ENCODE results near the gene BMP5. TPM values are rescaled to one million over a fixed set of nuclear protein-coding genes. Genes with fewer than 3 reads are reported as not detected.

The BMP5 gene
- total and polyA plus RNA-seq, 2 of the 13 experiments (the other 11 are each of a cell fraction or from before 2014, with no cell fraction given) = not detected

- H3K4me3 ChIP-seq (replicated peaks in 1 of 3; ENCODE audit: insufficient read depth in 1 of 3, low read depth in 2 of 3, low read length in 3 of 3) = no peak overlapping the region
- H4K20me1 ChIP-seq (ENCODE audit: insufficient read depth, low read length) = no peaks in the 10 kb centered on the region
- FAIRE-seq (no peak), DNase-seq (ENCODE audit: low spot score) (no peak), ATAC-seq (no peak)
- 29% methylated on average over 4 of the region's 4 CpGs for WGBS (ENCODE audit: low lambda C conversion rate)
- no peaks in the 10 kb centered on the region for H3K9me3 ChIP-seq (ENCODE audit: low read length)
- no peak overlapping the region for H3K4me2 ChIP-seq (ENCODE audit: low read depth, low read length)
- H3K79me2 ChIP-seq (ENCODE audit: insufficient read depth, low read length) = no peaks in the 10 kb centered on the region
- intact Hi-C loops (cut with micrococcal nuclease; ENCODE audit: unreplicated experiment) (no loop called here), in situ Hi-C loops (cut with HindIII; ENCODE audit: extremely low pct_ligation_motif_present, low pct_unique_long_range_greater_than_20kb) (no loop called here)
- no peaks in the 10 kb centered on the region for H3K27me3 ChIP-seq (ENCODE audit: control insufficient read depth in 1 of 2, insufficient read depth in 2 of 2, low read length in 2 of 2)
- POLR2A ChIA-PET = no interaction called here
- H2AFZ ChIP-seq (ENCODE audit: low read length) = no peak overlapping the region
- CTCF ChIA-PET (ENCODE audit: low intra/inter-chr PET ratio, low total read pairs) = no interaction called here
- BruUV-seq (replicated peaks) = no TSS peak
- no peaks in the 10 kb centered on the region for H3K36me3 ChIP-seq (replicated peaks in 1 of 2; ENCODE audit: control insufficient read depth in 1 of 2, insufficient read depth in 2 of 2, low read length in 2 of 2)
- no peak overlapping the region for H3K27ac ChIP-seq (ENCODE audit: extremely low read length, insufficient read depth, low read length)
- H3K4me1 ChIP-seq (ENCODE audit: insufficient read depth, low read length) = peaks cover 10% of the 10 kb centered on the region
- H3K9ac ChIP-seq (ENCODE audit: insufficient read depth, low read depth, low read length) = no peak overlapping the region
- TF ChIP-seq SRSF1 (optimal IDR thresholded peaks at IDR 0.05; ENCODE audit: low read depth, low read length) (no peak), ZBTB33 (CRISPR knock-in tag; IDR thresholded peaks at IDR 0.05) (no peak), ZNF577 (CRISPR knock-in tag; IDR thresholded peaks at IDR 0.05; ENCODE audit: borderline replicate concordance, low read depth) (no peak), ZNF615 (CRISPR knock-in tag; IDR thresholded peaks at IDR 0.05; ENCODE audit: borderline replicate concordance) (no peak), ZSCAN21 (CRISPR knock-in tag; IDR thresholded peaks at IDR 0.05; ENCODE audit: borderline replicate concordance) (no peak), HOXA5 (CRISPR knock-in tag; IDR thresholded peaks at IDR 0.05) (no peak), PAWR (CRISPR knock-in tag; IDR thresholded peaks at IDR 0.05; ENCODE audit: borderline replicate concordance) (no peak), ZNF629 (CRISPR knock-in tag; conservative IDR thresholded peaks at IDR 0.05) (no peak), ZNF530 (CRISPR knock-in tag; IDR thresholded peaks at IDR 0.05; ENCODE audit: low read depth) (no peak), TP53 (CRISPR knock-in tag; conservative IDR thresholded peaks at IDR 0.05) (no peak), ZSCAN5A (CRISPR knock-in tag; IDR thresholded peaks at IDR 0.05; ENCODE audit: borderline replicate concordance) (no peak), ZNF280B (CRISPR knock-in tag; IDR thresholded peaks at IDR 0.05; ENCODE audit: borderline replicate concordance) (no peak), ZNF333 (CRISPR knock-in tag; IDR thresholded peaks at IDR 0.05; ENCODE audit: borderline replicate concordance) (no peak), ATM (IDR thresholded peaks at IDR 0.05; ENCODE audit: borderline replicate concordance) (no peak), ZNF574 (CRISPR knock-in tag; IDR thresholded peaks at IDR 0.05) (no peak), HBP1 (CRISPR knock-in tag; IDR thresholded peaks at IDR 0.05; ENCODE audit: low read depth) (no peak)
Observed at GRCh38 chr6:55819811-55820210, 55.6 kb downstream of the BMP5 start.
